HCT116 (cell line): ENCODE data around the gene CLSTN1. TPM values are rescaled to one million over a fixed set of nuclear protein-coding genes. Genes with fewer than 3 reads are reported as not detected.

Source experiments
- ATAC-seq: fragments of 200-7000 bp; cut with Tn5 transposase; 2 replicates; pipeline ENCODE4 v1.9.1; 2020; ENCODE audit warnings: mild to moderate bottlenecking, moderate library complexity
- BruUV-seq: library from RNA; stranded (reverse); fragments of 400-500 nt; replicated peaks from 2 replicates; lab custom pipeline; 2021; lab: Mats Ljungman, UMichigan
- CTCF ChIA-PET: fragments of 300-600 bp; sonication (Branson Sonifier 250); formaldehyde crosslinking; loops from one replicate; lab custom pipeline; 2021; ENCODE audit warnings: antibody characterized with exemption; lab: Charles Lee
- POLR2A ChIA-PET: fragments of 300-600, 350-600 bp; sonication (Branson Sonifier 250); formaldehyde crosslinking; loops from one replicate; lab custom pipeline; 2021; ENCODE audit warnings: antibody characterized with exemption; lab: Charles Lee
- RAD21 ChIA-PET, 2 experiments: fragments of 300-600 bp; sonication (Branson Sonifier 250); formaldehyde crosslinking; loops; one replicate each; lab custom pipeline; 2023; ENCODE audit warnings: low total read pairs in 2 of 2; ENCODE audit not compliant: uncharacterized antibody in 2 of 2, unreplicated experiment in 2 of 2, low non-redundant PET in 1 of 2; lab: Charles Lee
- DNase-seq: peaks from one replicate; pipeline ENCODE4 v3.0.0-alpha.2; 2010; ENCODE audit warnings: low read depth, low spot score
- H2AFZ ChIP-seq: fragments of 200-600 bp; shearing (Covaris generic), sonication (generic); 2 replicates; pipeline ENCODE4 v1.6.1; 2017; ENCODE audit warnings: low read depth, mixed run types, mixed read lengths, antibody characterized with exemption, low read length; ENCODE audit not compliant: poor library complexity, severe bottlenecking
- H3K27ac ChIP-seq: 2 replicates; pipeline ENCODE4 v1.5.1; 2012; ENCODE audit warnings: low read depth, low read length
- H3K27me3 ChIP-seq: fragments of 200-600 bp; sonication (generic); 2 replicates; pipeline ENCODE4 v1.6.1; 2016; ENCODE audit warnings: mixed run types, low read length, mixed read lengths; ENCODE audit not compliant: insufficient read depth
- H3K36me3 ChIP-seq, 2 experiments: fragments of 200-500 bp in 1 of 2; fragments of 200-600 bp in 1 of 2; sonication (Bioruptor generic) in 1 of 2; sonication (generic) in 1 of 2; 2 replicates each; pipeline versions ENCODE4 v1.5.1 to v1.6.1; 2014 to 2016; ENCODE audit warnings: low read length in 2 of 2, inconsistent platforms in 1 of 2, mixed read lengths in 1 of 2, mixed run types in 1 of 2; ENCODE audit not compliant: insufficient read depth in 2 of 2, control insufficient read depth in 1 of 2
- H3K4me1 ChIP-seq, 2 experiments: fragments of 200-600 bp in 1 of 2; sonication (generic) in 1 of 2; 2 replicates each; pipeline versions ENCODE4 v1.5.1 to v1.6.1; 2012 to 2017; ENCODE audit warnings: low read length in 2 of 2, inconsistent platforms in 1 of 2, mild to moderate bottlenecking in 1 of 2, mixed read lengths in 1 of 2, mixed run types in 1 of 2, moderate library complexity in 1 of 2; ENCODE audit not compliant: insufficient read depth in 2 of 2, control insufficient read depth in 1 of 2
- H3K4me2 ChIP-seq: fragments of 200-600 bp; sonication (generic); 2 replicates; pipeline ENCODE4 v1.6.1; 2017; ENCODE audit warnings: mixed run types, low read length, mixed read lengths
- H3K4me3 ChIP-seq, 2 experiments: fragments of 200-600 bp in 1 of 2; sonication (generic) in 1 of 2; replicated peaks in 1 of 2; 2 replicates each; pipeline ENCODE4 v1.5.1; 2011 to 2016; ENCODE audit warnings: low read length in 2 of 2, control low read depth in 1 of 2, low read depth in 1 of 2, mild to moderate bottlenecking in 1 of 2, mixed read lengths in 1 of 2, mixed run types in 1 of 2
- H3K79me2 ChIP-seq: fragments of 200-600 bp; sonication (generic); 2 replicates; pipeline ENCODE4 v1.6.1; 2017; ENCODE audit warnings: mild to moderate bottlenecking, mixed run types, low read length, moderate library complexity, mixed read lengths; ENCODE audit not compliant: insufficient read depth
- H3K9ac ChIP-seq: fragments of 200-600 bp; sonication (generic); 2 replicates; pipeline ENCODE4 v1.6.1; 2016; ENCODE audit warnings: low read length, mixed read lengths
- H3K9me2 ChIP-seq: fragments of 200-600 bp; sonication (generic), shearing (Covaris generic); 2 replicates; pipeline ENCODE4 v1.6.1; 2017; ENCODE audit warnings: mixed run types, mild to moderate bottlenecking, moderate library complexity; ENCODE audit not compliant: insufficient read depth
- H3K9me3 ChIP-seq, 2 experiments: fragments of 200-500 bp in 1 of 2; fragments of 200-600 bp in 1 of 2; sonication (Bioruptor generic) in 1 of 2; sonication (generic) in 1 of 2; 2 replicates each; pipeline ENCODE4 v1.6.1; 2014 to 2017; ENCODE audit warnings: low read length in 2 of 2, mixed read lengths in 2 of 2, inconsistent platforms in 1 of 2, low read depth in 1 of 2, mild to moderate bottlenecking in 1 of 2, mixed run types in 1 of 2, moderate library complexity in 1 of 2; ENCODE audit not compliant: control insufficient read depth in 1 of 2, insufficient read depth in 1 of 2
- H4K20me1 ChIP-seq: fragments of 200-600 bp; sonication (generic), shearing (Covaris generic); 2 replicates; pipeline ENCODE4 v1.6.1; 2017; ENCODE audit warnings: mixed run types, mild to moderate bottlenecking, moderate library complexity; ENCODE audit not compliant: insufficient read depth
- ATF3 ChIP-seq: IDR thresholded peaks from 2 replicates; pipeline ENCODE4 v1.6.1; 2012
- CEBPB ChIP-seq: IDR thresholded peaks from 2 replicates; pipeline ENCODE4 v1.6.1; 2012; ENCODE audit warnings: low read depth
- CTCF ChIP-seq, 3 experiments: fragments of 200-600 bp in 1 of 3; sonication (generic) in 1 of 3; IDR thresholded peaks in 2 of 3; conservative IDR thresholded peaks in 1 of 3; 2 replicates each; pipeline ENCODE4 v1.5.1; 2012 to 2017; ENCODE audit warnings: low read depth in 2 of 3, low read length in 2 of 3, antibody characterized with exemption in 1 of 3, borderline replicate concordance in 1 of 3, control low read depth in 1 of 3, mild to moderate bottlenecking in 1 of 3, mixed read lengths in 1 of 3, mixed run types in 1 of 3, moderate library complexity in 1 of 3; ENCODE audit not compliant: insufficient read depth in 1 of 3
- EZH2 ChIP-seq: fragments of 200-600 bp; sonication (generic); IDR thresholded peaks from 2 replicates; pipeline ENCODE4 v1.6.1; 2017; ENCODE audit warnings: antibody characterized with exemption, mixed run types
- EZH2phosphoT487 ChIP-seq: fragments of 200-600 bp; IDR thresholded peaks from 2 replicates; pipeline ENCODE4 v1.6.1; 2018; ENCODE audit warnings: antibody characterized with exemption, borderline replicate concordance
- FOSL1 ChIP-seq: IDR thresholded peaks from 2 replicates; pipeline ENCODE4 v1.6.1; 2012; ENCODE audit warnings: low read depth
- JUND ChIP-seq: IDR thresholded peaks from 2 replicates; pipeline ENCODE4 v1.6.1; 2012
- MAX ChIP-seq: IDR thresholded peaks from 2 replicates; pipeline ENCODE4 v1.6.1; 2012
- POLR2AphosphoS5 ChIP-seq: IDR thresholded peaks from 2 replicates; pipeline ENCODE4 v1.6.1; 2011; ENCODE audit warnings: mild to moderate bottlenecking, low read depth, low read length, moderate library complexity
- REST ChIP-seq: IDR thresholded peaks from 2 replicates; pipeline ENCODE4 v1.6.1; 2012; ENCODE audit warnings: low read depth
- SIN3A ChIP-seq: IDR thresholded peaks from 2 replicates; pipeline ENCODE4 v1.6.1; 2012; ENCODE audit warnings: low read depth
- SP1 ChIP-seq: IDR thresholded peaks from 2 replicates; pipeline ENCODE4 v1.6.1; 2012; ENCODE audit warnings: low read depth
- SRF ChIP-seq: IDR thresholded peaks from 2 replicates; pipeline ENCODE4 v1.6.1; 2012; ENCODE audit warnings: low read depth
- TCF7L2 ChIP-seq: IDR thresholded peaks from 2 replicates; pipeline ENCODE4 v1.7.0; 2011; ENCODE audit warnings: borderline replicate concordance, inconsistent platforms; ENCODE audit not compliant: insufficient read depth, insufficient read length; ENCODE audit errors: extremely low read depth
- YY1 ChIP-seq: IDR thresholded peaks from 2 replicates; pipeline ENCODE4 v1.6.1; 2011; ENCODE audit warnings: low read length, low read depth, moderate library complexity, mild to moderate bottlenecking; ENCODE audit not compliant: insufficient replicate concordance; ENCODE audit errors: extremely low read depth
- ZBTB33 ChIP-seq: IDR thresholded peaks from 2 replicates; pipeline ENCODE4 v1.6.1; 2011; ENCODE audit warnings: mild to moderate bottlenecking, low read length, moderate library complexity; ENCODE audit not compliant: insufficient replicate concordance; ENCODE audit errors: extremely low read depth
- ZFX ChIP-seq: fragments of 450-650 bp; IDR thresholded peaks from 2 replicates; pipeline ENCODE4 v1.6.1; 2017
- ZNF274 ChIP-seq: fragments of 200-500 bp; sonication (Bioruptor generic); IDR thresholded peaks from 2 replicates; pipeline ENCODE4 v1.6.1; 2014; ENCODE audit warnings: mild to moderate bottlenecking, low read depth, low read length, inconsistent platforms
- intact Hi-C: fragments of 100-400 bp; cut with micrococcal nuclease; formaldehyde crosslinking; loops from 2 replicates; pipeline ENCODE4 v1.10.0; 2022
- total RNA-seq: library from RNA; stranded (reverse); gene quantifications from one replicate; pipeline ENCODE4 v1.2.1, GENCODE V29; 2021; ENCODE audit not compliant: unreplicated experiment

CLSTN1 gene
- total RNA-seq, 1 experiment from 2014 or later = 113 TPM

GRCh38 chr1:9846611-9847171 is 22.9 kb upstream of the CLSTN1 start:
- H3K9me2 ChIP-seq = no peaks in the 10 kb centered on the region
- no peaks in the 10 kb centered on the region for H3K9me3 ChIP-seq
- ChIA-PET POLR2A (no interaction called here), RAD21 (no interaction called here), CTCF (no interaction called here)
- no peak overlapping the region for H3K27ac ChIP-seq
- intact Hi-C loops = no loop called here
- H3K9ac ChIP-seq = no peak overlapping the region
- H2AFZ ChIP-seq = no peak overlapping the region
- H3K4me1 ChIP-seq = no peaks in the 10 kb centered on the region; a peak in 1 of 4 replicates
- no peaks in the 10 kb centered on the region for H3K36me3 ChIP-seq
- no peak overlapping the region for H3K4me2 ChIP-seq
- no peaks in the 10 kb centered on the region for H3K79me2 ChIP-seq
- no TSS peak for BruUV-seq
- 0 out of 2 replicates have a peak, but pooled peaks have one; percentile 14 for ATAC-seq
- no peaks in the 10 kb centered on the region for H3K27me3 ChIP-seq
- no peak for TF ChIP-seq YY1
- TF ChIP-seq REST = no peak
- TF ChIP-seq SRF = no peak
- no peak for TF ChIP-seq JUND
- no peak for TF ChIP-seq EZH2
- no peak for TF ChIP-seq EZH2phosphoT487
- no peak for TF ChIP-seq CEBPB
- no peak for TF ChIP-seq ZNF274
- no peak for TF ChIP-seq FOSL1
- no peak for TF ChIP-seq CTCF (IDR thresholded peaks at IDR 0.05 in 2 of 3, conservative IDR thresholded peaks at IDR 0.05 in 1 of 3; ENCODE audit: borderline replicate concordance in 1 of 3, insufficient read depth in 1 of 3, low read depth in 2 of 3, low read length in 2 of 3)
- TF ChIP-seq ATF3 = no peak
- no peak for TF ChIP-seq MAX
- TF ChIP-seq ZFX = no peak
- TF ChIP-seq ZBTB33 = no peak
- TF ChIP-seq SP1 = no peak
- TF ChIP-seq TCF7L2 = no peak
- TF ChIP-seq SIN3A = no peak
- no peak for TF ChIP-seq POLR2AphosphoS5
- DNase-seq = no peak
- H3K4me3 ChIP-seq = no peak overlapping the region
- H4K20me1 ChIP-seq = no peaks in the 10 kb centered on the region
